HEK293 (cell line): ENCODE data around the gene CHEK2.
A peak's percentile ranks its signal among the peaks of the same experiment; 100 is the strongest.

Experiments
- CTCF ChIA-PET: fragments of 350-600 bp; formaldehyde crosslinking; extraction: SDS; loops from one replicate; lab custom pipeline; 2021; ENCODE audit warnings: antibody characterized with exemption; lab: Yijun Ruan, JAX
- POLR2A ChIA-PET: fragments of 300-600 bp; formaldehyde crosslinking; extraction: SDS; loops from one replicate; lab custom pipeline; 2020; ENCODE audit warnings: antibody characterized with exemption, inconsistent platforms; lab: Yijun Ruan, JAX
- H3K27ac ChIP-seq: fragments of 200-500 bp; sonication (Bioruptor generic); 2 replicates; pipeline ENCODE4 v1.5.1; 2014; ENCODE audit warnings: low read depth, low read length, control low read depth, inconsistent platforms; ENCODE audit errors: extremely low read depth
- H3K36me3 ChIP-seq, 2 experiments: fragments of 200-500 bp in 1 of 2; sonication (Bioruptor generic) in 1 of 2; 1 replicate in 1 of 2; 2 replicates in 1 of 2; pipeline ENCODE4 v1.5.1; 2014 to 2017; ENCODE audit warnings: inconsistent platforms in 2 of 2, low read length in 2 of 2; ENCODE audit not compliant: control insufficient read depth in 2 of 2, insufficient read depth in 1 of 2
- H3K4me1 ChIP-seq: fragments of 200-500 bp; sonication (Bioruptor generic); 2 replicates; pipeline ENCODE4 v1.5.1; 2014; ENCODE audit warnings: mild to moderate bottlenecking, low read length, inconsistent platforms; ENCODE audit not compliant: control insufficient read depth, insufficient read depth
- H3K4me3 ChIP-seq: 2 replicates; pipeline ENCODE4 v1.5.1; 2011; ENCODE audit warnings: low read depth, mild to moderate bottlenecking, control low read depth, low read length, moderate library complexity
- H3K9me3 ChIP-seq: fragments of 200-500 bp; sonication (Bioruptor generic); 2 replicates; pipeline ENCODE4 v1.5.1; 2014; ENCODE audit warnings: low read depth, low read length, inconsistent platforms; ENCODE audit not compliant: control insufficient read depth, insufficient read depth
- KLF9 ChIP-seq: fragments of 450-650 bp; formaldehyde crosslinking; IDR thresholded peaks from 2 replicates; pipeline ENCODE4 v1.5.1; 2016; ENCODE audit warnings: missing biosample characterization, missing genetic modification characterization, low read depth
- MEIS1 ChIP-seq: sonication (generic); formaldehyde crosslinking; IDR thresholded peaks from 2 replicates; pipeline ENCODE4 v1.8.1; 2022; ENCODE audit warnings: missing genetic modification reagents, mild to moderate bottlenecking, borderline replicate concordance
- PRDM1 ChIP-seq: fragments of 450-650 bp; formaldehyde crosslinking; IDR thresholded peaks from 2 replicates; pipeline ENCODE4; 2016; ENCODE audit warnings: missing biosample characterization, missing genetic modification characterization
- SP7 ChIP-seq: fragments of 450-650 bp; formaldehyde crosslinking; IDR thresholded peaks from 2 replicates; pipeline ENCODE4 v1.5.1; 2016; ENCODE audit warnings: missing biosample characterization, missing genetic modification characterization
- WT1 ChIP-seq: fragments of 450-650 bp; formaldehyde crosslinking; IDR thresholded peaks from 2 replicates; pipeline ENCODE4 v1.5.1; 2016; ENCODE audit warnings: missing biosample characterization, missing genetic modification characterization
- ZNF354C ChIP-seq: fragments of 450-650 bp; formaldehyde crosslinking; IDR thresholded peaks from 2 replicates; pipeline ENCODE4 v1.5.1; 2016; ENCODE audit warnings: missing biosample characterization, missing genetic modification characterization, low read depth, borderline replicate concordance
- ZNF404 ChIP-seq: fragments of 450-650 bp; formaldehyde crosslinking; IDR thresholded peaks from 2 replicates; pipeline ENCODE4 v1.5.1; 2017; ENCODE audit warnings: missing biosample characterization, missing genetic modification characterization
- ZNF514 ChIP-seq: fragments of 450-650 bp; formaldehyde crosslinking; IDR thresholded peaks from 2 replicates; pipeline ENCODE4 v1.5.1; 2016; ENCODE audit warnings: missing biosample characterization, missing genetic modification characterization
- ZNF521 ChIP-seq: fragments of 450-650 bp; formaldehyde crosslinking; IDR thresholded peaks from 2 replicates; pipeline ENCODE4 v1.5.1; 2017; ENCODE audit warnings: missing biosample characterization, mild to moderate bottlenecking, missing genetic modification characterization
- ZNF530 ChIP-seq: fragments of 450-650 bp; formaldehyde crosslinking; IDR thresholded peaks from 2 replicates; pipeline ENCODE4 v1.5.1; 2016; ENCODE audit warnings: low read depth, missing biosample characterization, missing genetic modification characterization
- ZNF558 ChIP-seq: fragments of 450-650 bp; formaldehyde crosslinking; IDR thresholded peaks from 2 replicates; pipeline ENCODE4 v1.5.1; 2016; ENCODE audit warnings: missing biosample characterization, missing genetic modification characterization
- ZNF561 ChIP-seq: fragments of 450-650 bp; IDR thresholded peaks from 2 replicates; pipeline ENCODE4 v1.5.1; 2018; ENCODE audit warnings: missing biosample characterization, missing genetic modification characterization, borderline replicate concordance
- ZNF623 ChIP-seq: fragments of 450-650 bp; formaldehyde crosslinking; IDR thresholded peaks from 2 replicates; pipeline ENCODE4 v1.5.1; 2016; ENCODE audit warnings: missing biosample characterization, missing genetic modification characterization
- ZNF629 ChIP-seq: fragments of 450-650 bp; formaldehyde crosslinking; IDR thresholded peaks from 2 replicates; pipeline ENCODE4 v1.5.1; 2017; ENCODE audit warnings: missing biosample characterization, missing genetic modification characterization
- ZNF843 ChIP-seq: fragments of 450-650 bp; formaldehyde crosslinking; IDR thresholded peaks from 2 replicates; pipeline ENCODE4 v1.5.1; 2016; ENCODE audit warnings: missing biosample characterization, missing genetic modification characterization
- TF ChIP-seq, protein P1 (sequence below): fragments of 450-650 bp; formaldehyde crosslinking; IDR thresholded peaks from 2 replicates; pipeline ENCODE4 v1.5.1; 2016; ENCODE audit warnings: missing biosample characterization, missing genetic modification characterization
- TF ChIP-seq, protein P2 (sequence below): fragments of 450-650 bp; formaldehyde crosslinking; conservative IDR thresholded peaks from 2 replicates; pipeline ENCODE4 v1.5.1; 2016; ENCODE audit warnings: low read depth, missing biosample characterization, missing genetic modification characterization
- TF ChIP-seq, protein P3 (sequence below): fragments of 450-650 bp; formaldehyde crosslinking; IDR thresholded peaks from 2 replicates; pipeline ENCODE4 v1.5.1; 2016; ENCODE audit warnings: missing biosample characterization, missing genetic modification characterization
- TF ChIP-seq, protein P4 (sequence below): fragments of 450-650 bp; formaldehyde crosslinking; IDR thresholded peaks from 2 replicates; pipeline ENCODE4 v1.5.1; 2016; ENCODE audit warnings: missing biosample characterization, missing genetic modification characterization
- TF ChIP-seq, protein P5 (sequence below): fragments of 450-650 bp; formaldehyde crosslinking; IDR thresholded peaks from 2 replicates; pipeline ENCODE4 v1.5.1; 2016; ENCODE audit warnings: missing biosample characterization, missing genetic modification characterization
- TF ChIP-seq, protein P6 (sequence below): fragments of 450-650 bp; formaldehyde crosslinking; IDR thresholded peaks from 2 replicates; pipeline ENCODE4 v1.5.1; 2017; ENCODE audit warnings: missing biosample characterization, missing genetic modification characterization

CHEK2 gene

DNA sequence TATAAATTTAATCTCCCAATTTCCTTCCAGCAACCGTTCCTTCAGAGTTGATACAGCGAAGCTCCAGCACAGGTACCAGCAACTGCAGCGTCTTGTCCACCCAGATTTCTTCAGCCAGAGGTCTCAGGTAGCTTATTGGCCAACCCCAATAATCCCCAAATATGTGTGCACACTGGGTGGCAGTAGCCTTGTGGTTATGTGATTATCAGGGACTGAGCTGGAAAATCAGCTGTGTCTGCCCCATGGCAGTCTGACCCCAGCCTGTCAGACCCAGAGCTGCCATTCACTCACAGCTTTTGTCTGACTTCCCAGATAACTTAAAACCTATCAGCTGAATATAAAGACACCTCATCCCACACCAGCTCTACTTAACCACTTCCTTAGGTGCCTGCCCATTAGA, 2.2 kb upstream of the CHEK2 start:
- H3K9me3 ChIP-seq = no peaks in the 10 kb centered on the region
- no peaks in the 10 kb centered on the region for H3K4me1 ChIP-seq
- TF ChIP-seq ZNF623 (no peak), ZNF404 (tag by site-specific recombination) (no peak), ZNF530 (tag by site-specific recombination) (no peak), ZNF354C (tag by site-specific recombination) (no peak), SP7 (tag by site-specific recombination) (no peak), ZNF561 (tag by site-specific recombination) (no peak), ZNF629 (tag by site-specific recombination) (no peak), ZNF558 (tag by site-specific recombination) (no peak)
- TF ChIP-seq, protein P1, sequence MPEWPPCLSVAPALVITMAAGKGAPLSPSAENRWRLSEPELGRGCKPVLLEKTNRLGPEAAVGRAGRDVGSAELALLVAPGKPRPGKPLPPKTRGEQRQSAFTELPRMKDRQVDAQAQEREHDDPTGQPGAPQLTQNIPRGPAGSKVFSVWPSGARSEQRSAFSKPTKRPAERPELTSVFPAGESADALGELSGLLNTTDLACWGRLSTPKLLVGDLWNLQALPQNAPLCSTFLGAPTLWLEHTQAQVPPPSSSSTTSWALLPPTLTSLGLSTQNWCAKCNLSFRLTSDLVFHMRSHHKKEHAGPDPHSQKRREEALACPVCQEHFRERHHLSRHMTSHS (tag by site-specific recombination) = no peak
- H3K36me3 ChIP-seq = peaks cover 48 to 51% of the 10 kb centered on the region in 2 experiments
- ChIA-PET POLR2A (interaction anchor here (1.4 kb wide), 2 partner anchors 29 to 56 kb away, joined by 4 read pairs; partner anchors contain the start of genes CCDC117 and XBP1), CTCF (interaction anchor here (1.8 kb wide), 1 partner anchor 143 kb away, joined by 10 read pairs; no protein-coding TSS in a partner anchor)
- no peak overlapping the region for H3K27ac ChIP-seq
- H3K4me3 ChIP-seq = no peak overlapping the region

DNA sequence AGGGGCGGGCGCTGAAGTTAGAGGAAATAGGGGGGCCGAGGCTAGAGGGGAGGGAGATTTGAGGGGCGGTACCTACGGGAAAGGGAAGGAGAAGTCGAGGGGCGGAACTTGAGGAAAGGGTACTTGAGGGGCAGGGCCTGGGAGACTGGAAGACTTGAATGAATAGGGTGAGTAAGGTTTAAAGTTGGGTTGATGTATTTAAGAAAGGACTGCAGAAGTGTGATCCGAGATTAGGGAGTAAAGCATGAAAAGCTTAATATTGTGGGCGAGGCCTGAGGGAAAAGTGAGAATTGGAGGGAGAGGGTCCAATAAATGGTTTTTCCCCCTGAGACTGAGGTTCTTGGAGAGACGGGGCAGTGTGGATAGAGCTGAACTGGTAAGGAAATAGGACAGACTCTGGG, 942 bp upstream of the CHEK2 start:
- H3K9me3 ChIP-seq = no peaks in the 10 kb centered on the region
- POLR2A ChIA-PET = interaction anchor here (0.9 to 2.4 kb wide), 4 partner anchors 11 to 63 kb away, joined by 3 to 13 read pairs (median 6); partner anchors contain the start of genes CCDC117 and TTC28
- CTCF ChIA-PET = interaction anchor here (1.8 kb wide), 1 partner anchor 142 kb away, joined by 10 read pairs; no protein-coding TSS in a partner anchor
- peaks cover 40 to 50% of the 10 kb centered on the region in 2 experiments for H3K36me3 ChIP-seq
- H3K4me1 ChIP-seq = no peaks in the 10 kb centered on the region
- H3K4me3 ChIP-seq = peak overlapping the region; percentile 72
- H3K27ac ChIP-seq = peak overlapping the region; percentile 94
- TF ChIP-seq ZNF521 (tag by site-specific recombination) (no peak), WT1 (tag by site-specific recombination) (0 out of 2 replicates have a peak, but pooled peaks have one; percentile 8), MEIS1 (CRISPR knock-in tag) (no peak), PRDM1 (tag by site-specific recombination) (0 out of 2 replicates have a peak, but pooled peaks have one; percentile 26), ZNF514 (tag by site-specific recombination) (no peak), ZNF843 (tag by site-specific recombination) (no peak), KLF9 (tag by site-specific recombination) (peak; percentile 21; the same call in 1 of the 2 replicates)
- TF ChIP-seq, protein P2, sequence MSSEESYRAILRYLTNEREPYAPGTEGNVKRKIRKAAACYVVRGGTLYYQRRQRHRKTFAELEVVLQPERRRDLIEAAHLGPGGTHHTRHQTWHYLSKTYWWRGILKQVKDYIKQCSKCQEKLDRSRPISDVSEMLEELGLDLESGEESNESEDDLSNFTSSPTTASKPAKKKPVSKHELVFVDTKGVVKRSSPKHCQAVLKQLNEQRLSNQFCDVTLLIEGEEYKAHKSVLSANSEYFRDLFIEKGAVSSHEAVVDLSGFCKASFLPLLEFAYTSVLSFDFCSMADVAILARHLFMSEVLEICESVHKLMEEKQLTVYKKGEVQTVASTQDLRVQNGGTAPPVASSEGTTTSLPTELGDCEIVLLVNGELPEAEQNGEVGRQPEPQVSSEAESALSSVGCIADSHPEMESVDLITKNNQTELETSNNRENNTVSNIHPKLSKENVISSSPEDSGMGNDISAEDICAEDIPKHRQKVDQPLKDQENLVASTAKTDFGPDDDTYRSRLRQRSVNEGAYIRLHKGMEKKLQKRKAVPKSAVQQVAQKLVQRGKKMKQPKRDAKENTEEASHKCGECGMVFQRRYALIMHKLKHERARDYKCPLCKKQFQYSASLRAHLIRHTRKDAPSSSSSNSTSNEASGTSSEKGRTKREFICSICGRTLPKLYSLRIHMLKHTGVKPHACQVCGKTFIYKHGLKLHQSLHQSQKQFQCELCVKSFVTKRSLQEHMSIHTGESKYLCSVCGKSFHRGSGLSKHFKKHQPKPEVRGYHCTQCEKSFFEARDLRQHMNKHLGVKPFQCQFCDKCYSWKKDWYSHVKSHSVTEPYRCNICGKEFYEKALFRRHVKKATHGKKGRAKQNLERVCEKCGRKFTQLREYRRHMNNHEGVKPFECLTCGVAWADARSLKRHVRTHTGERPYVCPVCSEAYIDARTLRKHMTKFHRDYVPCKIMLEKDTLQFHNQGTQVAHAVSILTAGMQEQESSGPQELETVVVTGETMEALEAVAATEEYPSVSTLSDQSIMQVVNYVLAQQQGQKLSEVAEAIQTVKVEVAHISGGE (tag by site-specific recombination) = peak; percentile 30
- TF ChIP-seq, protein P3, sequence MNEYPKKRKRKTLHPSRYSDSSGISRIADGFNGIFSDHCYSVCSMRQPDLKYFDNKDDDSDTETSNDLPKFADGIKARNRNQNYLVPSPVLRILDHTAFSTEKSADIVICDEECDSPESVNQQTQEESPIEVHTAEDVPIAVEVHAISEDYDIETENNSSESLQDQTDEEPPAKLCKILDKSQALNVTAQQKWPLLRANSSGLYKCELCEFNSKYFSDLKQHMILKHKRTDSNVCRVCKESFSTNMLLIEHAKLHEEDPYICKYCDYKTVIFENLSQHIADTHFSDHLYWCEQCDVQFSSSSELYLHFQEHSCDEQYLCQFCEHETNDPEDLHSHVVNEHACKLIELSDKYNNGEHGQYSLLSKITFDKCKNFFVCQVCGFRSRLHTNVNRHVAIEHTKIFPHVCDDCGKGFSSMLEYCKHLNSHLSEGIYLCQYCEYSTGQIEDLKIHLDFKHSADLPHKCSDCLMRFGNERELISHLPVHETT = no peak
- TF ChIP-seq, protein P4, sequence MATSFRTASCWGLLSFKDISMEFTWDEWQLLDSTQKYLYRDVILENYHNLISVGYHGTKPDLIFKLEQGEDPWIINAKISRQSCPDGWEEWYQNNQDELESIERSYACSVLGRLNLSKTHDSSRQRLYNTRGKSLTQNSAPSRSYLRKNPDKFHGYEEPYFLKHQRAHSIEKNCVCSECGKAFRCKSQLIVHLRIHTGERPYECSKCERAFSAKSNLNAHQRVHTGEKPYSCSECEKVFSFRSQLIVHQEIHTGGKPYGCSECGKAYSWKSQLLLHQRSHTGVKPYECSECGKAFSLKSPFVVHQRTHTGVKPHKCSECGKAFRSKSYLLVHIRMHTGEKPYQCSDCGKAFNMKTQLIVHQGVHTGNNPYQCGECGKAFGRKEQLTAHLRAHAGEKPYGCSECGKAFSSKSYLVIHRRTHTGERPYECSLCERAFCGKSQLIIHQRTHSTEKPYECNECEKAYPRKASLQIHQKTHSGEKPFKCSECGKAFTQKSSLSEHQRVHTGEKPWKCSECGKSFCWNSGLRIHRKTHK (tag by site-specific recombination) = no peak
- TF ChIP-seq, protein P5, sequence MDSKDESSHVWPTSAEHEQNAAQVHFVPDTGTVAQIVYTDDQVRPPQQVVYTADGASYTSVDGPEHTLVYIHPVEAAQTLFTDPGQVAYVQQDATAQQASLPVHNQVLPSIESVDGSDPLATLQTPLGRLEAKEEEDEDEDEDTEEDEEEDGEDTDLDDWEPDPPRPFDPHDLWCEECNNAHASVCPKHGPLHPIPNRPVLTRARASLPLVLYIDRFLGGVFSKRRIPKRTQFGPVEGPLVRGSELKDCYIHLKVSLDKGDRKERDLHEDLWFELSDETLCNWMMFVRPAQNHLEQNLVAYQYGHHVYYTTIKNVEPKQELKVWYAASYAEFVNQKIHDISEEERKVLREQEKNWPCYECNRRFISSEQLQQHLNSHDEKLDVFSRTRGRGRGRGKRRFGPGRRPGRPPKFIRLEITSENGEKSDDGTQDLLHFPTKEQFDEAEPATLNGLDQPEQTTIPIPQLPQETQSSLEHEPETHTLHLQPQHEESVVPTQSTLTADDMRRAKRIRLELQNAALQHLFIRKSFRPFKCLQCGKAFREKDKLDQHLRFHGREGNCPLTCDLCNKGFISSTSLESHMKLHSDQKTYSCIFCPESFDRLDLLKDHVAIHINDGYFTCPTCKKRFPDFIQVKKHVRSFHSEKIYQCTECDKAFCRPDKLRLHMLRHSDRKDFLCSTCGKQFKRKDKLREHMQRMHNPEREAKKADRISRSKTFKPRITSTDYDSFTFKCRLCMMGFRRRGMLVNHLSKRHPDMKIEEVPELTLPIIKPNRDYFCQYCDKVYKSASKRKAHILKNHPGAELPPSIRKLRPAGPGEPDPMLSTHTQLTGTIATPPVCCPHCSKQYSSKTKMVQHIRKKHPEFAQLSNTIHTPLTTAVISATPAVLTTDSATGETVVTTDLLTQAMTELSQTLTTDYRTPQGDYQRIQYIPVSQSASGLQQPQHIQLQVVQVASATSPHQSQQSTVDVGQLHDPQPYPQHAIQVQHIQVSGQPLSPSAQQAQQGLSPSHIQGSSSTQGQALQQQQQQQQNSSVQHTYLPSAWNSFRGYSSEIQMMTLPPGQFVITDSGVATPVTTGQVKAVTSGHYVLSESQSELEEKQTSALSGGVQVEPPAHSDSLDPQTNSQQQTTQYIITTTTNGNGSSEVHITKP (tag by site-specific recombination) = peak; percentile 97
- TF ChIP-seq, protein P6, sequence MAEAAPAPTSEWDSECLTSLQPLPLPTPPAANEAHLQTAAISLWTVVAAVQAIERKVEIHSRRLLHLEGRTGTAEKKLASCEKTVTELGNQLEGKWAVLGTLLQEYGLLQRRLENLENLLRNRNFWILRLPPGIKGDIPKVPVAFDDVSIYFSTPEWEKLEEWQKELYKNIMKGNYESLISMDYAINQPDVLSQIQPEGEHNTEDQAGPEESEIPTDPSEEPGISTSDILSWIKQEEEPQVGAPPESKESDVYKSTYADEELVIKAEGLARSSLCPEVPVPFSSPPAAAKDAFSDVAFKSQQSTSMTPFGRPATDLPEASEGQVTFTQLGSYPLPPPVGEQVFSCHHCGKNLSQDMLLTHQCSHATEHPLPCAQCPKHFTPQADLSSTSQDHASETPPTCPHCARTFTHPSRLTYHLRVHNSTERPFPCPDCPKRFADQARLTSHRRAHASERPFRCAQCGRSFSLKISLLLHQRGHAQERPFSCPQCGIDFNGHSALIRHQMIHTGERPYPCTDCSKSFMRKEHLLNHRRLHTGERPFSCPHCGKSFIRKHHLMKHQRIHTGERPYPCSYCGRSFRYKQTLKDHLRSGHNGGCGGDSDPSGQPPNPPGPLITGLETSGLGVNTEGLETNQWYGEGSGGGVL (tag by site-specific recombination) = peak; percentile 96; the same call in 1 of the 2 replicates
